GM21526 (cell line): ENCODE data around the gene DGLUCY.
"Not testable (repeated sequence)": the region's sequence is repeated elsewhere in the genome, so short reads cannot be mapped to it uniquely, and the experiment has no call there.

Experiments used
- ATAC-seq: cut with Tn5 transposase; IDR thresholded peaks from one replicate; pipeline ENCODE4 v1.9.1; 2021; ENCODE audit warnings: moderate library complexity; ENCODE audit not compliant: unreplicated experiment, low FRiP score

Gene DGLUCY

DNA sequence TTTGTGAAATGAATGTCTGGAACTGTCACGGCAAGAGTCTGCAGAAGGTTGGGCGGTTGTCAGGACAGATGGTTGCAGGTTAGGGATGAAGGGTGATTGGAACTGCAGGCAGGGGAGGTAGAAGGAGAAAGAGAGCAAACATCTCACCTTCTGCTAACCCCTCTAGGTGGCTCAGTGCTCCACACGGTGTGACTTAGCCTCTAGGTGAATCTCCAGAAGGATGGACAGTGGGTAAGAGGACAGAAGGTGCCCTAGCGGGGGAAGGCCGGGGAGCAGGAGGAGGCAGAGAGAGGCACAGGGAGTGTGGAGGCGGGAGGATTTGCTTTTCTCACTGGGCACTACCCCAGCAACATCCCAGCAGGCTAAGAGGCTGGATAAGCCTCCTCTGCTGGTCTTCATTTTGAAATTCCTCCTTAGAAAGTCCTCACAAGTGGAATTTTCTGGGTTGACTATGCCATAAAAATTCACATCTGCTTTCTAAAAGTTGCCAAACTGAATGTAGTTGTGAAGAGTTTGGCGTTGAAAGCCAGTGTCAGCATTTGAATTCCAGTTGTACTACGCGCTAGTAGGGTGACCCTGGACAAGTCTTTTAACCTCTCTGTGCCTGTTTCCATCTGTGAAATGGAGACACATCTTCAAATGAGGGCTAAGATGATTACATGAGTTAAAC, 141.3 kb downstream of the DGLUCY start:
- ATAC-seq, result no peak

DNA sequence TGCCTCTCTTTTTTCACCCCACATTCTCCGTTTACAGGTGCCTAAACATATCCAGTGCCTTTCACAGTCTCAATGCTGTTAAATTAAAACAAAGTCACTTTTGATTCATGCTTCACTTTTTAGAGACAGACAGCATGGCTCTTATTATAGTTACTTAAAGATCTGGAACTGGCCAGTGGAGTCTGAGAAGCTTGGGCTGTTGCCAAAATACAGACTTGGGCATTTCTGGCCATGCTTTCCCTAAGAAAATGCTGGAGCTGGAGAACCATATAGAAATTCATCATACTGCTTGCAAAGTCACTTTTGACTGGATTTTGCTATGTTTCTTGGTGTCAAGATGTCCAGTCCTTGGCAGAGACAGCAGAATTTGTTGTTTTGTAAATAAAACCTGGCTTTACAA, 142.8 kb downstream of the DGLUCY start:
- ATAC-seq, result no peak

DNA sequence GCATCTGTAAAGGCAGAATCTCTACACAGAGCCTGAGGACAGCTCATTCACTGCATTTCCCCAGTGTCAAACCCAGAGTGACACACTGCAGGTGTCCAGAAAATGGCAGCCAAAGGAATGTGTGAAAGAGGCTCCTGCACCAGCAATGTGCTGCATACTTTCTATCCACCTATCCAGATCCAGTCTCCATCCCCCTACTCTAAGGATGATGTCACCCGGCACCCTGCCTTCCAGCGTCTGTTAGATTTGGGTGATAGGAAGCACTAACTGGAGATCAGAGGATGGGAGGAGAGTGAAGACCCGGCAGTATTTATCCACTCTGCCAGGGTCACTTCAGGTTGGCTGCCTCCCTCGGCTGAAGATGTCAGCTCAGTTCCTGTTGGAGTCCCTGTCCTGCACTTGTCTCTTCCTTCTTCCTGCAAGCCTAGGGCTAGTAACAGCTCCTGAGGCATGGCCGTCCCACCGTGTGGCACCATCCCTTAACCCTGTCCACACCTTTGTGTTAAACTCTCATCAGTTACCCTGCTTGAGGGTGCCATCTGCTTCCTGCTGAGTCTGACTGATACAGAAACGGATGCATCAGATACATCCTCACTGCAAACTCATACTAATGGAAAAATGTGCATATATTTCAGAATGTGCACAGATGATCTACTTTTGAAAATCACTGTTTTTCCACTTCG, 143.6 kb downstream of the DGLUCY start:
- no peak for ATAC-seq

DNA sequence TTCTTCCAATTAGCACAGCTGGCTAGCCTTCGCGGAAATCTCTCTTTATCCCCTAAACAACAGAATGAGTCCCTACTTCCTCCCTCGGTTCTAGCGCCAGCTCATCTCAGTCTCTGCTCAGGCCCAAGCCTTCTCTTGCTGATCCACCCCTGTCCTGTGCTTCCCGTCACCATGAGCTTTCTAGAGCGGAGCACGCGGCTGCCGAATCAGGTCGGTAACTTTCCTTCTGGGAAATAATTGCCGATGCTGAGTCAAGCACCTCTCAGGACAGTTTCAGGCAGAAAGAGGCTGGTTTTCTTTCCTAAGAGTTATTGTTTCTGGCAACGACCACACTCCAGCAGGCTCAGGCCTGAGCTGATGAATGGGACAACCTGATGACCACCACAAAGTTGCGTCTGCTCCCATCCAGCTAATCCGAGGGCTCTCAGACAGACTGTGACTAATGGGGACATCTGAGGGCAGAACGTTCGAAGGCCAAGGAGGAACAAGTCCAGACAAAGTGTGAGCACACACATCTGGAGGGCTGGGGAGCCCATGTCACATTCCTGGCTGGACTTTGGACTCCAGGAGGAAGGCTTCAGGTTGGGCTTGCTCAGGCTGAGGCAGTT, 144.2 kb downstream of the DGLUCY start:
- no peak for ATAC-seq

DNA sequence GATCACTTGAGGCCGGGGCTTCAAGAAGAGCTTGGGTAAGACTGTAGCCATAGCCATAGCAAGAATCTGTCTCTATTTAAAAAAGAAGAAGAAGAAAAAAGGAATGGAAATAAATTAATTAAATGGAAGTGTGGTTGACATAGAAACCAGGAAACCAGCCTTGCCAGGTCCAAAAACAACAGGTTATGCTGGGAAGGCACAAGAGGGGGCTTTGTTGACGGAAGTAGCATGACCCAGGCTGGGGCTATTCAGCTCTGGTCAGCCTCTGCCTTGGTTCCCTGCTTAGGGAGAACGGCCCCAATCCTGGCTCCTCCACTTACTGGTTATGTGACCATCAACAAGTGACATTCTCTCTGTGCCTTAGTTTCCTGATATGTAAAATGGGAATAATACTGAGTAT, 145.0 kb downstream of the DGLUCY start:
- ATAC-seq, result no peak

DNA sequence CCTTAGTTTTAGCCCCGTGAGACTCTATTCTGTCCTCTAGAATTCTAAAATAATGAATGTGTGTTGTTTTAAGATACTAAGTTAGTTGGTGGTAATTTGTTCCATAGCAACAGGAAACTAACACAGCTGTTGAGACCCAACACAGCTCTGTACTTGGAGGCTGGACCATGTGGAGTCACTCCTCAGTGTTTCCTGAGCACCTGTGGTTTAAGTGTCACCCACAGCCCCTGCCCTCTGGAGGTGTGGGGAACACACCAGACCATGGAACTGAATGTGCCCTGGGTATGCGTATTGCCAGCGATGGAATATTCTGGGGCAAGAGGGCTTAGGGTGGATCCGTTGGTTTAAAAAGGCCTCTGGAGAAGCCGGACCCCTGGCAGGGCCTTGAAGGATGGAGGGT, 147.2 kb downstream of the DGLUCY start:
- no peak for ATAC-seq

DNA sequence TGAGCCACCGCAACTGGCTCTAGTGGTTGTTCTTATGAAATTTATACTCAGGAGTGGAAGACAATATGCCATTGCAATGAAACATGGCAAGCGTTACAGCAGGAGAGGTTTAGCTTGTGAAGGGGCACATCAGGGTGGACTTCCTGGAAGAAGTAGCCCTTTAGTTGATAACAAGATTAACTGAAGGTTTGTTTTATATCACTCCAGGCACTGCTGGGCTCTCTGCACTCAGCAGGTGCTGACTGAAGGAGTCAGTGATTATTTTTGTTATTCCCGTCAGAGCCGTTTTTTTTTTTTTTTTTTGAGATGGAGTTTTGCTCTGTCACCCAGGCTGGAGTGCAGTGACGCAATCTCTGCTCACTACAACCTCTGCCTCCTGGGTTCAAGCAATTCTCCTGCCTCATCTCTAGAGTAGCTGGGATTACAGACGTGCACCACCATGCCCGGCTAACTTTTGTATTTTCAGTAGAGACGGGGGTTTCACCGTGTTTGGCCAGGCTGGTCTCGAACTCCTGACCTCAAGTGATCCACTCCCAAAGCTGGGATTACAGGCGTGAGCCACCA, 148.2 kb downstream of the DGLUCY start:
- ATAC-seq, result no peak

DNA sequence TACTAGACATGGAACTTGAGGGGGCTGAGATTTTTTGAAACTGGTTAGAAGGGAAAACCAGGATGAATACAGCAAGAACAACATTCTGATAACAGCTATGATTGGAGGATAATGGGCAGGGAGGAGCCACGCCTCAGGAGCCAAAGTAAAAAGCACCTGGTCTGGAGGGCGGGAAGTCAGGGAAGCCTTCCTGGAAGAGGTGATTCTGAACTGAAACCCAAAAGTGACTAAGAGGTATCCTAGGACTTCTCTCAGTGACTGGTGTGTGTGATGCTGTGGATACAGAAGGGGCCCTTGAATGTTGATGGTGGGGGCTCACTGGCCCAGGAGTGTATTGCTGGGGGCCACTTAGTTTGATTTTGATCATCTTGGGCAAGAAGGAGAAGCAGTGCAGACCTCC, 149.5 kb downstream of the DGLUCY start:
- ATAC-seq, result no peak

DNA sequence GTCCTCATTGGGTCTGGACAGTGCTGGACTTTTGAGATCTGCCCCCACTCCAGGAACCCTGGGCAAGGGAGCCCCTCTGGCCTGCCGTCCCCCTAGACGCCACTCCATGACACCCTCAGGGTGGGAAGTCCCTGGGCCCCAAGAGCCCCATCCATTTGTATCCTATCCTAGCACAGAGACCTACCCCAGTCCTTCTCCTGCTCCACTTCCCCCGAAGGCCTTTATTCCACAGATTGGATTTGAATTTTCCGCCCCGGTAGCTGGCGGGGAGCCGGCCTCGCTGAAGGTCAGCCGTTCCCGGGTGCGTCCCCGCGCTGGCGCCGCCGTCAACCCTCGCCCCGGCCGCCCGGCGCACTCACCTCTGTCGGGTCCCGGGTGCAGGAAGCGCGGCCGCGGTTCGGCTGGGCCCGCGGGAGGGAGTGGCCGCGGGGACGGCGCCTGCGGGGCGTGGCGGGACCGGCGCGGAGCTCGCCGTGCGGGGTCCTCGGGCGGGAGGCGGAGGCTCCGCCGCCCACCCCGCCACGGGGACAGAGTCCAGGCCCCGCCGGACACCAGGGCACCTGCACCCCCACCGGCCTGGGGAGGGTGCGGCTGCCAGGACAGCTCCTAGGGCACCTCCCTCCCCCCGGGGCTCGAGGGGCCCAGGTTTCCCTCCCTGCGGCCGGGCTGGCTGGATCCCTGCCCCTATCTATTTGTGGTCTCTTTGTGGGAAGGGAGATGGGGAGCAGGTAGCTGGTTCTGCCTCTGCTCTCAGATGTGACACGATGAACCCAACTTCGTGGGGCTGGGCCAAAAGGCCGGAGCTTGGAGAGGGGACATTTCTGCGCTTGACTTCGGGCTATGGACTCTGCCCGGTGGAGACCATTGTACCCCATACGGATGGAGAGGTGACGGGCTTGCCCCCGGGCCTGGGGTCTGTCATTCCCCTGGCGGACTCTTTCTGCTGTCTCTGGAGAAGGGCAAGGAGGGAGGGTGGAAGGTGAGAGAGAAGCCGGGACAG, 150.6 kb downstream of the DGLUCY start:
- ATAC-seq, result no peak

DNA sequence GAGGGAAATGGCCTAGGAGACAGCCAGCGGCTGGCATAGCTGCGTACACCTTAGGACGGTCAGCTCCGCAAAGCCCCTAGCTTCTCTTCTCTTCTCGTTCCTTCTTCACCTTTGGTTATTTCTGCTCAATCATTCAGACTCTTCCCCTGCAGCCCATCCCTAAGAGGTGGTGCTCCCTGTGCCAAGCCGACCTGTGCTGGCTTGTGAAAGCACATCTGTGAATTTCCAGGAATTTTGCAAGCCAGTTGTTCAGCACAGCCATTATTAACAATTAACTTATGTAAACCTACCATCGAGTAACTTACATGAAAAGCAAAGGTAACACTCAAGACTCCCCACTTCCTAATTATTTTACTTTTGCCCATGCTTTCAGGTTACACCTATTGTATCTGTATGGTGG, 151.5 kb downstream of the DGLUCY start:
- ATAC-seq, result no peak

DNA sequence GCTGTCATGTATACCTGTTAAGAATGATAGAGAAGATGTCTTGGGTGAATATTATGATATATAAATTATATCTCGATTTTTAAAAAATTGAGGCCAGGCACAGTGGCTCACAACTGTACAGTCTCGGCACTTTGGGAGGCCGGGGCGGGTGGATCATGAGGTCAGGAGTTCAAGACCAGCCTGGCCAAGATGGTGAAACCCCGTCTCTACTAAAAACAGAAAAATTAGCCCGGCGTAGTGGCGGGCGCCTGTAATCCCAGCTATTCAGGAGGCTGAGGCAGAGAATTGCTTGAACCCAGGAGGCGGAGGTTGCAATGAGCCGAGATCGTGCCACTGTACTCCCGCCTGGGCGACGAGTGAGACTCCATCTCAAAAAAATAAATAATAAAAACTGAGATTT, 152.4 kb downstream of the DGLUCY start:
- ATAC-seq, result not testable (repeated sequence)

DNA sequence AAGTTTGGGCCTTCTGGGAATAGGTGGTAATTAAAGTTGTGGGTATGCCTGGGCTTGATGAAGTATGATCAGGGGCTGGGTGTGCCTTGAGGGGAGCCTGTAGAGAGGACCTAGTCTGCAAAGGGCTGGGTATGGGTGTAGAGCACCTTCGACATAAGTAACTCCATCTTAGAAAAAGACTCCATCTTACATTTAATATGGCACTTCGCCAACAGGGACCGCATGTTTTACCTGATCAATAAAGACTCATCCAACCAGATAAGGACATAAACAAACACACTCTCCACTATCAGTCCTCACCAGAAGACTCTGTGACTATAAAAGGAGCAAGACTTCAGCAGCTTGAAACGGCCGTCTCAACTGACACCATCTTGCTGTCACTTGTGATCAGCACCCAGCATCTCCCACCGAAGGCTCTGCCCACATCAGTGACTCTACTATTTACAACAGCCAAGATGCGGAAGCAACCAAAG, 154.1 kb downstream of the DGLUCY start:
- no peak for ATAC-seq

DNA sequence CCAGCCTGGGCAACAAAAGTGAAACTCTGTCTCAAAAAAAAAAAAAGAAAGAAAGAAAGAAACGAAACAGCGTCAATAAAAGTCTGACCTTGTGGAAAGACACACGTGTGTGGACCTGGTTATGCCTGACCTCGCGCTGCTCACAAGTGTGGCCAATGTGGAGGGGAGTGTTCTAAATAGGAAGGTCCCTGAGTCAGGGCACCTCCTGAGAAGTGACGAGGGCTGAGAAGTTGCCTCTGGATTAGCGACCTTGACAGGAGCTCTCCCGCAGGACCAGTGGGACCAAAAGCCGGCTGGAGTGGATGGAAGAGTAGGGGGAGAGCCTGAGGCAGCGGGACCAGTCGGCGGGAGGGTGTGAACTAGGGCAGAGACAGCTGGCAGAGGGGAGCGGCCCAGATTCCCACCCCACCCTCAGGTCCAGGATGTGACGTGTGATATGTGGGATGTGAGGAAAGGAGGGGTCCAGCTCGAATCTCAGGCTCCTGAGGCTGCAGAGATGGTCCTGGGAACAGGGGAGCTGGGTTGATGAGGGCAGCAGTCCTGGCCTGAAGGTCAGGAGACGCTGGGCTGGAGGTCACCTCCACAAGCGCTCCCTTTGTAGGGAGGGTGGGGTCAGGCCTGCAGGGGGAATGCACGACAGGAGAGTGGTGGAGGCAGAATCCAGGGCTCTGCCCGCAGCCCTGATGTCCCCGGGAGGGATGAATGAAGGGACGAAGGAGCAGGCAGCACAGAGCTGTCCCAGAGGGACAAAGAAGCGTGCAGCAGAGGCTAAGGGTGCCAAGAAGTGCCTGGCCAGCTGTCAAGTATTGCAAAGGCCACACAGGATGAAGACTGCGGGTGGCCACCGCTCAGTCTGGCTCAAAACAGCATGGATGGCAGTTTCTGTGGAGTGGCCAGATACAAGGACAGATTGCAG, 155.5 kb downstream of the DGLUCY start:
- no peak for ATAC-seq

DNA sequence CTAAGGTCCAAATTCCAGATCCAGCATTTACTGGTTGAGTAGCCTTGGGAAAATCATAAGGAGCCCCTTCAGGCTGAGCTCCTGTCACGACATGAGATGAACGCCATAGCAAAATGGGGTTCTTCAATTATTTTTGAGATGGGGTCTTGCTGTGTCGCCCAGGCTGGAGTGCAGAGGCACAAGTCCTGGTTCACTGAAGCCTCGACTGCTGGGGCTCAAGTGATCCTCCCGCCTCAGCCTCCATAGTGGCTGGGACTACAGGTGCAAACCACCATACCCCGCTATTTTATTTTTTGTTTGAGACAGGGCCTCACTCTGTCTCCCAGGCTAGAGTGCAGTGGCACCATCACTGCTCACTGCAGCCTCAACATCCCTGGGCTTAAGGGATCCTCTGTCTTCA, 156.3 kb downstream of the DGLUCY start:
- ATAC-seq, result no peak

DNA sequence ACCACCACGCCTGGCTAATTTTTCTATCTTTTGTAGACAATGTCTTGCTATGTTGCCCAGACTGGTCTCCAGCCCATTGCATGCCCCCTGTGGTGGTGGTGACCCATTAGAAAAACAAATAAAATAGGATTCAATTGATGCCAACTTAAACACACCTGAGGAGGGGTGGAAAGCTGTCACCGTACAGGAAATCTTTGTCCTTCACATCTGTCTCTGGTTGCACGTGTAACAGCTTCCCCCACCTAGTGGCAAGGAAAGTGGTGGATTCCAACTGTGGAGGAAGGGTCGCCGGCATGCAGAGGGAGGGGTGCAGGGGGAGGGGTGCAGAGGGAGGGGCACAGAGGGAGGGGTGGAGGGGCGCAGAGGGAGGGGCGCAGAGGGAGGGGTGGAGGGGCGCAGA, 156.7 kb downstream of the DGLUCY start:
- ATAC-seq, result no peak

DNA sequence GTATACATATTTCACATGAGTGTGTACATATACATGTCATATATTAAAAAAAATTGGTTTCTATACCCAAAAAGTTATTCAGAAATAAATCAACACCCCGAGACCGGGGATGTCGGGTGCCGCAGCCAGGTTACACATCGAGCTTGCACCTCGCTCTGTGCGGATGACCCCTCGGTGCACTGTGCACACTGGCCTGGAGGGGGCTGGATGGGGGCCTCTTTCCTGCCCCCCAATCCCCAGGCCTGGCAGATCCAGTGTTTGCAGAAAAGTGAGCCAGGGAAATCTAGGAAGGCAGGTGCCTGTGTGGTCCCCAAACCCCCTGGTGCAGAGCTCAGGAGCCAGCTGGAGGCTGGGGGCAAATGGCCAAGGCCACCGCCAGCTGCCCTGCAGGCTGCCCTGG, 157.8 kb downstream of the DGLUCY start:
- no peak for ATAC-seq

DNA sequence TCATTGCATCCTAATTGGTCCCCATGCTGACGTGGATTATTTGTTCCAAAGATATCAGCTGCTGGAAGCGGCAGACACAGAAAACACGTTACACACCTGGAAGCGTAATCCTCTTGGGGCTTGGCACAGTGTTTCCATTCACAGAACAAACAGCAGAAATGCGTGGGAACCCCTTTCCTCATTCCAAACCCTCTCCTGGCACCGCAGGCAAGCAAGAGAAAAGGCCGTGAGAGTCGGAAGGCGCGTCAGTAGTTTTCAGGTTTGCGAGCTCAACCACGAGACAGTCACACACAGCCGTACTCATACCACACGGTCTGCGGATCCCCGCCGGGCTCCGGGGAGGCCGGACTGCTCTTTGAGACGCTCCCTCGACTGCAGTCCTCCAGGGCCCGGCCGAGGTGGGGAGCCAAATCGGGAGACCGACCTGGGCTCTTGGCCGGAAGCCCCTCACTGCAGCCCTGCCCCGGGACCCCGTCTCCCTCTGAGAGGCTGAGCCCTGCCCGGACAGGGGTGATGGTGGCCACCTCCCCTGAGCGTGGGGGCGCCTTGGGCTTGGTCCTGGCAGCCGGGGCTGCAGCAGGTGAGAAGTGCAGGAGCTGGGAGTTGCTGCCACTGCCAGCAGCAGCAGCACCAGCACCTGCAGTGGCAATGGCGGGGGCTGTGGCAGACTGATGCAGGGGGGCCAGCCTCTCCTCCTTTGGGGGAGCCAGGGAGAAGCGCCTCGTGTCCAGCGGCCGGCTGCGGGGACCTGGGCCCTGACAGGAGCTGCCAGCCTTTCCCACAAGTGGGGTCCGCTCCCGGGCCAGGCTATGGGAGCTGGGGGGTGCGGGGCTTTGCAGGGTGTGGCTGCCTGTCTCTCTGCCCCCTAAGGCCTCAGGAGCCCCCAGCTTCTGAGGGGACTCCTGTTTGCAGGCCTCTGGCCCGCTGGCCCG, 158.7 kb downstream of the DGLUCY start:
- ATAC-seq, result no peak

DNA sequence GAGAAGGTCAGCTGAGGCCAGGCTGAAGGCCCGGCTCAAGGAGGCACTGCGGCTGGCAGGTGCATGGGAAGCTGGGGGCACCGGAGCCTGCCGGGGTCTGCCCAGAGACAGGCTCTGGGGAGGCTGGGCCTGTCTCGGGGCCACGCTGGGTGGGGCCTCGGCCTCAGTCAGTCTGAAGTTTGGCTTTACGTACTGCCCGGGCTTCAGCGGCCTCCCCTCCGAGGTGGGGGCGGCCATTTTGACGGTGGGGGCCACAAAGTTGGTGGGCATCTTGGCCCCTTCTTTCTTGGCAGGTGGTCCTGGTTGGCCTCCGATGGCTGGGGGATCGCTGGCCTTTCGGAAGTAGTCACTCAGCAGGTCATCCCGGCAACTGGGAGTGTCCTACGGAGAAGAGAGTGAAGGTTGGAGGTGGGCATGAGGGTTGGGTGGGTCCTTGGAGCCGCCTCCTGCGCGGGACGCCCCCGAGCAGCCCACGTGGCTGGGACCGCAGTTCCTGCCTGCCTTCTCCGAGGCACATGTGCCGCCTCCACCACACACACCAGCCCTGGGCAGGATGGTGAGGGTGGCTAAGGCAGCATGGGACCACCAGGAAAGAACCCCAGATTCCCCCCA, 159.5 kb downstream of the DGLUCY start:
- ATAC-seq, result no peak
